Measurements from ENCODE around the gene STRADA. TPM values are rescaled to one million over a fixed set of nuclear protein-coding genes. Genes with fewer than 3 reads are reported as not detected.

STRADA gene
- total and polyA plus RNA-seq, 2 of the 8 experiments (the other 6 are each of a cell fraction or from before 2014, with no cell fraction given), result 35.6 to 43.3 TPM

- Histone ChIP-seq H4K20me1 (replicated peaks in 1 of 2; ENCODE audit: control insufficient read depth in 1 of 2, insufficient read depth in 2 of 2, low read length in 2 of 2) (peaks cover 0 to 2% of the 10 kb centered on the region in 2 experiments), H3K14ac (ENCODE audit: insufficient read length) (no peak overlapping the region), H3K56ac (replicated peaks; ENCODE audit: insufficient read length, low read depth, low read length) (no peak overlapping the region), H4K91ac (replicated peaks; ENCODE audit: insufficient read length, low read length) (no peak overlapping the region), H3K18ac (ENCODE audit: extremely low read depth, low read length) (no peak overlapping the region), H3K9ac (replicated peaks in 1 of 4; ENCODE audit: extremely low read depth in 1 of 4, low read depth in 3 of 4, low read length in 3 of 4) (no peak overlapping the region), H2AFZ (ENCODE audit: low read length) (no peak overlapping the region), H2BK15ac (ENCODE audit: low read length) (no peak overlapping the region), H3K36me3 (ENCODE audit: control insufficient read depth in 2 of 4, insufficient read depth in 4 of 4, low read length in 3 of 4) (peaks cover 16 to 71% (median 46%) of the 10 kb centered on the region in 4 experiments), H2BK12ac (ENCODE audit: low read depth, low read length) (no peak overlapping the region), H3K27ac (ENCODE audit: low read depth, low read length) (no peak overlapping the region), H3K23me2 (ENCODE audit: low read depth, low read length) (no peaks in the 10 kb centered on the region), H2BK20ac (ENCODE audit: low read length) (no peak overlapping the region), H3K23ac (ENCODE audit: insufficient read length) (no peak overlapping the region), H2BK5ac (ENCODE audit: low read depth, low read length) (no peak overlapping the region), H3K4ac (replicated peaks; ENCODE audit: insufficient read length, low read depth, low read length) (no peak overlapping the region), H2AK5ac (ENCODE audit: low read depth, low read length) (no peak overlapping the region), H4K8ac (ENCODE audit: extremely low read depth, insufficient read depth, low read length) (no peak overlapping the region), H3K27me3 (replicated peaks in 1 of 4; ENCODE audit: control insufficient read depth in 3 of 4, extremely low read depth in 1 of 4, insufficient read depth in 3 of 4, low read length in 3 of 4) (no peaks in the 10 kb centered on the region), H3K4me2 (ENCODE audit: insufficient read depth in 1 of 2, low read depth in 2 of 2, low read length in 2 of 2) (no peak overlapping the region), H3K9me3 (ENCODE audit: insufficient read depth in 2 of 2, low read depth in 1 of 2, low read length in 1 of 2) (no peaks in the 10 kb centered on the region), H4K5ac (ENCODE audit: insufficient read length, low read depth, low read length) (no peak overlapping the region), H3K4me1 (replicated peaks in 1 of 4; ENCODE audit: control insufficient read depth in 3 of 4, insufficient read depth in 4 of 4, low read length in 3 of 4) (no peaks in the 10 kb centered on the region), H3K4me3 (ENCODE audit: extremely low read depth in 1 of 4, insufficient read depth in 2 of 4, low read depth in 3 of 4, low read length in 4 of 4) (no peak overlapping the region), H3K79me2 (ENCODE audit: control insufficient read depth in 1 of 2, insufficient read depth in 2 of 2, low read length in 2 of 2) (no peaks in the 10 kb centered on the region), H3K79me1 (ENCODE audit: low read depth, low read length) (no peaks in the 10 kb centered on the region), H2BK120ac (replicated peaks; ENCODE audit: low read depth, low read length) (no peak overlapping the region)
- no peak for TF ChIP-seq RAD21 (IDR thresholded peaks at IDR 0.05 in 1 of 2, conservative IDR thresholded peaks at IDR 0.05 in 1 of 2; ENCODE audit: low read depth in 2 of 2, low read length in 2 of 2)
- TF ChIP-seq USF2 (IDR thresholded peaks at IDR 0.05; ENCODE audit: low read length), result no peak
- TF ChIP-seq CEBPB (IDR thresholded peaks at IDR 0.05; ENCODE audit: low read depth, low read length), result no peak
- POLR2A ChIA-PET (ENCODE audit: partially characterized antibody), result interaction anchor here (0.8 kb wide), 1 partner anchor 13 kb away, joined by 3 read pairs; no protein-coding TSS in a partner anchor
- CTCF ChIA-PET (ENCODE audit: partially characterized antibody), result no interaction called here
- DNase-seq (ENCODE audit: low read depth in 1 of 2, low spot score in 2 of 2) (no peak), FAIRE-seq (no peak)
- 82% methylated on average over 2 of the region's 2 CpGs; no CpG with 5 or more reads in 1 of the 2 experiments for WGBS, 2 experiments (ENCODE audit: extremely low coverage in 1 of 2, insufficient coverage in 1 of 2, insufficient read length in 1 of 2, insufficient replicate concordance in 2 of 2, low coverage in 1 of 2, low lambda C conversion rate in 2 of 2, missing lambda C conversion rate in 1 of 2)
Observed at GRCh38 chr17:63758428-63758827, 16.8 kb upstream of the STRADA start.

All from H1 (cell line).